ENCODE results near the gene IL18BP. TPM values are rescaled to one million over a fixed set of nuclear protein-coding genes. Genes with fewer than 3 reads are reported as not detected.
A peak's percentile ranks its signal among the peaks of the same experiment; 100 is the strongest.

IL18BP gene
- total RNA-seq, 1 experiment from 2014 or later, result 12.4 TPM

DNA sequence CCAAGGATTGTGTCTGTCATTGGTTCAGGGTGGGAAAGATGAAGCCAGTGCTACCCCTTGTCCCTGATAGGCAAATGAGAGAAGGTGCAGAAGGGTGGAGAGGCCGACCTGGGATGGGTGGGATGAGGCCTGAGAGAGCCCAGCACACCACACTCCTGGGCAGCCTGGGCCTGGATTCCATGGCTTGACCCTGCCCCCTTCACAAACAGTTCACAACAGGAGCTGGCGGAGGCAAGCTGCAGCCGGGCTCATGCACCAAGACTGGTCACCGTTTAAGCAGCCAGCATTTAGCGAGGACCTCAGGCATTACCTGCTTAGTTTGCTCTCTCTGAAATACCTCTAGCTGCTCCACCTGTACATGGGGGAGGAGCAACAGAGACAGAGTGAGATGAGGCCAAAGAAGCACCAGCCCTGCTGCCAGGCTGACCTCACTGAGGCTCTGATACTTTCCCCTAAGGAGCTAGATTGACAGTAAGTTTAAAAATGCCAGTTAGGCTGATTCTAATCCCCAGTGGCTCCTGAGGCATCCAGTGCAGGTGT lies 13.5 kb downstream of the IL18BP start:
- DNase-seq, result no peak
- Mint-ChIP-seq H3K4me3 (ENCODE audit: low read depth, unreplicated experiment) (no peak overlapping the region), H3K27me3 (ENCODE audit: unreplicated experiment) (no peaks in the 10 kb centered on the region)

DNA sequence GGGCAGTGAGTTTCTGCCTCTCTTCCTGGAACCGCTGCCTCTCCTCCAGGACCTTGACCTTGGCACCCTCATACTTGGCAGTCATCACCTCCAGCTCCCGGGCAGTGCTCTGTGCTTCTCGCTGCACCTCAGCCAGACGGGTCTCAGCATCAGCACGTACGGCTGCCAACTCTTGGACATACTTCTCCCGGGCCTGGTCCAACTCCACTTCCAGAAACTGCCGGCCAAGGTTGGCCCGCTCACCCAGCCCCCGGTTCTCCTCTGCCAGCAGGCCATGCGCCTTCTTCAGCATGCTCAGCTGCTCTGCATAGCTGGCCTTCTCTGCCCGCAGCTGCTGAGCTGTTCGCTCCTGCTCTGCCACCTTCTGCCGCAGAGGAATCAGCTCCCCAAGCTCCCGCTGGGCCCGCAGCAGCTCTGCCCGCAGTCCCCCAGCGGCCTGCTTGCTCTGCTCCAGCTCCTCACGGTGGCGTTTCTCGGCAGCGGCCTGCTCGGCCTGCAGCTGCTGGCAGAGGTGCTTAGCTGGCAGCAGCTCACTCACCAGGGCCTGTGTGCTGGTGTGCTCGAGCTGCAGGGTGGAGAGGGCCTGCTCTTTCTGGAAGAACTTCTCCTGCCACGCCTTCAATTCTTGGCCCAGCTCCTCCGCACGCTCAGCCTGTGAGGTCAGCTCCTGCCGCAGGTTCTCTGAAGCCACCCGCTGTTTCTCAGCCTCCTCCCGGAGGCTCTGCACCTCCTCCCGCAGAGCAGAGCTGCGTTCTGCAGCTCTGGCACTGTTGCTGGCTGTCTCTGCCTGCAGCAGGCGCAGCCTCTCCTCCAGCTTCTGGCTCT lies 14.4 kb downstream of the IL18BP start:
- CTCF ChIA-PET, result interaction anchor here (0.9 kb wide), 1 partner anchor 12 kb away, joined by 3 read pairs; no protein-coding TSS in a partner anchor
- H3K27ac Mint-ChIP-seq (ENCODE audit: unreplicated experiment), result peak overlapping the region; percentile 50
- TF ChIP-seq, protein P1, sequence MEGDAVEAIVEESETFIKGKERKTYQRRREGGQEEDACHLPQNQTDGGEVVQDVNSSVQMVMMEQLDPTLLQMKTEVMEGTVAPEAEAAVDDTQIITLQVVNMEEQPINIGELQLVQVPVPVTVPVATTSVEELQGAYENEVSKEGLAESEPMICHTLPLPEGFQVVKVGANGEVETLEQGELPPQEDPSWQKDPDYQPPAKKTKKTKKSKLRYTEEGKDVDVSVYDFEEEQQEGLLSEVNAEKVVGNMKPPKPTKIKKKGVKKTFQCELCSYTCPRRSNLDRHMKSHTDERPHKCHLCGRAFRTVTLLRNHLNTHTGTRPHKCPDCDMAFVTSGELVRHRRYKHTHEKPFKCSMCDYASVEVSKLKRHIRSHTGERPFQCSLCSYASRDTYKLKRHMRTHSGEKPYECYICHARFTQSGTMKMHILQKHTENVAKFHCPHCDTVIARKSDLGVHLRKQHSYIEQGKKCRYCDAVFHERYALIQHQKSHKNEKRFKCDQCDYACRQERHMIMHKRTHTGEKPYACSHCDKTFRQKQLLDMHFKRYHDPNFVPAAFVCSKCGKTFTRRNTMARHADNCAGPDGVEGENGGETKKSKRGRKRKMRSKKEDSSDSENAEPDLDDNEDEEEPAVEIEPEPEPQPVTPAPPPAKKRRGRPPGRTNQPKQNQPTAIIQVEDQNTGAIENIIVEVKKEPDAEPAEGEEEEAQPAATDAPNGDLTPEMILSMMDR (IDR thresholded peaks at IDR 0.05; ENCODE audit: unreplicated experiment), result no peak
- no peaks in the 10 kb centered on the region for H3K9me3 Mint-ChIP-seq (ENCODE audit: low read depth, unreplicated experiment)
- intact Hi-C loops (cut with micrococcal nuclease; ENCODE audit: unreplicated experiment), result no loop called here
- no peaks in the 10 kb centered on the region for H3K27me3 Mint-ChIP-seq (ENCODE audit: unreplicated experiment)
- H3K4me3 Mint-ChIP-seq (ENCODE audit: low read depth, unreplicated experiment), result no peak overlapping the region
- no peak for DNase-seq
- BruUV-seq (replicated peaks), result no TSS peak
- H3K4me1 Mint-ChIP-seq (ENCODE audit: low read depth, unreplicated experiment), result no peaks in the 10 kb centered on the region
- H3K36me3 Mint-ChIP-seq (ENCODE audit: insufficient read depth, unreplicated experiment), result peaks cover 66% of the 10 kb centered on the region

More for the DNA sequence above, 13.5 kb downstream of the IL18BP start:
- intact Hi-C loops (cut with micrococcal nuclease; ENCODE audit: unreplicated experiment), result no loop called here
- H3K27ac Mint-ChIP-seq (ENCODE audit: unreplicated experiment), result no peak overlapping the region
- no TSS peak for BruUV-seq (replicated peaks)
- no peaks in the 10 kb centered on the region for H3K9me3 Mint-ChIP-seq (ENCODE audit: low read depth, unreplicated experiment)
- H3K4me1 Mint-ChIP-seq (ENCODE audit: low read depth, unreplicated experiment), result no peaks in the 10 kb centered on the region
- CTCF ChIA-PET, result no interaction called here
- TF ChIP-seq, protein P1 (IDR thresholded peaks at IDR 0.05; ENCODE audit: unreplicated experiment), result no peak
- H3K36me3 Mint-ChIP-seq (ENCODE audit: insufficient read depth, unreplicated experiment), result peaks cover 67% of the 10 kb centered on the region

DNA sequence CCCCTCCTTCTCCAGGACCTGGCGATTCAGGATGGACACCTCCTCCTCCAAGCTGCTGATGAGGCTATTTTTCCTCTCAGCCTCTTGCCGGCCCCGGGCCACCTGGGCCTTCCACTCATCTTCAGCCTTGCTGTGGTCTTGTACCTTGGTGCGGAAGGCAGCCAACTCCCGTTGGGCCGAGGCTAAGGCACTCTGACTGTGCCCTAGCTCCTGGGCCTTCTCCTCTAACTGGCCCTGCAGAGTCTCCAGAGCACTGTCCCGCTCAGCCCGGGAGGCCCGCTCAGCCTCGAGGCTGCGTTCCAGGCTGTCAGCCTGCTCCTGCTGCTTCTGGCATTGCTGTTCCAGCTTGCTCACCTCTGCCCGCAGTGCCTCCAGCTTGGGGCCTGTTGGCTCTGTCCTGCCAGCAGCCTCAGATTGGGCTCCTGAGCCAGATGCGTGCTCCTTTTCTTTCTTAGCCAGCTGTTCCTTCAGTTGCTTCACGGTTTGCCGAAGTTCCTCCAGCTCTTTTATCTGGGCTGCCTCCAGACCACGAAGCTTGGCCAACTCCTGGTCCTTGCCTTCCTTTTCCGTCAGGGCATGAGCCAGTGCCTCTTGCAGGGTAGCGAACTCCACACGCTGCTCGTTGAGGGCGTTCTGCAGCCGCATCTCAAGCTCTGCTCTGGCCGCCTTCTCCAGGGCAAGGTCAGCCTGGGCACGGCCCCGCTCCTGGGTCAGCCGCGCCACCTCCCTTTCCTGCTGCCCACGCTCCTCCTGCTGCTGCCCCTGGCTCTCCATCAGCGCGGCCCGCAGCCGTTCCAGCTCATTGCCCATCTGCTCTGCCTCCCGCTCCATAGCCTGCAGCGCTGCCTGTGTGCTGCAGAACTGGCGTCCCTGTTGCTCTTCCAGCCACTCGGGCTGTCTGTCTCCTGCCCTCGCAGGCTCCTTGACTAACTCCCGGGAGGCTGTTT lies 15.3 kb downstream of the IL18BP start:
- DNase-seq, result no peak
- CTCF ChIA-PET, result interaction anchor here (0.6 to 0.9 kb wide), 3 partner anchors 11 to 432 kb away, joined by 3 to 7 read pairs (median 5); no protein-coding TSS in a partner anchor
- intact Hi-C loops (cut with micrococcal nuclease; ENCODE audit: unreplicated experiment), result no loop called here
- no TSS peak for BruUV-seq (replicated peaks)
- Mint-ChIP-seq H3K27ac (ENCODE audit: unreplicated experiment) (peak overlapping the region; percentile 50), H3K4me3 (ENCODE audit: low read depth, unreplicated experiment) (no peak overlapping the region), H3K36me3 (ENCODE audit: insufficient read depth, unreplicated experiment) (peaks cover 65% of the 10 kb centered on the region), H3K9me3 (ENCODE audit: low read depth, unreplicated experiment) (no peaks in the 10 kb centered on the region), H3K27me3 (ENCODE audit: unreplicated experiment) (no peaks in the 10 kb centered on the region), H3K4me1 (ENCODE audit: low read depth, unreplicated experiment) (no peaks in the 10 kb centered on the region)
- TF ChIP-seq, protein P1 (IDR thresholded peaks at IDR 0.05; ENCODE audit: unreplicated experiment), result no peak

DNA sequence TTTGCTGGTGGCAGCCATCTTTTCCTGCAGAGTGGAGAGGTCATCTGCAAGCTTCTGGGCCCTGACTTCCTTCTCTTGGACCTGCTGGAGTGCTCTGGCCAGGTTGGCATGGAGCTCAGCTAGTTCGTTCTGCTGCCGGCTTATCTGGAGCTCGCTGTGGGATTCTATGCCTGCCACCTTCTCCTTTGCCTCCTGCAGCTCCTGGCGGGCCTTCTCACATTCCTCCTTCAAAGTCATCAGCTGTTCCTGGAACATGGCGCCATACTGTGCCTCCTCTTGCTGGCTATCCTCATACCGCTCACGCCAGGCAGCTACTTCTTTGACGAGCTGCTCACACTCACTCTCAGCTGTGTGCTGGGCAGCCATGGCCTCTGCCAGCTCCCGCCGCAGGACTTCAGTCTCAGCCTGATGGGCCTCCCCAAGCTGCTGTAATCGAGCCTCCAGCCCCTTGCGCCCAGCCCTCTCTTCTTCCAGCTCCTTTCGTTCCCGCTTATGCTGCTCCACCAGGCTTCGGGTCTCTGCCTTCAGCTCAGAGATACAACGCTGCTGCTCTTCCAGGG lies 16.1 kb downstream of the IL18BP start:
- intact Hi-C loops (cut with micrococcal nuclease; ENCODE audit: unreplicated experiment), result no loop called here
- CTCF ChIA-PET, result interaction anchor here (0.6 to 1.5 kb wide), 3 partner anchors 10 to 432 kb away, joined by 5 to 7 read pairs (median 6); no protein-coding TSS in a partner anchor
- H3K27me3 Mint-ChIP-seq (ENCODE audit: unreplicated experiment), result no peaks in the 10 kb centered on the region
- no peak for DNase-seq
- H3K9me3 Mint-ChIP-seq (ENCODE audit: low read depth, unreplicated experiment), result no peaks in the 10 kb centered on the region
- TSS peak; percentile 38 for BruUV-seq (replicated peaks)
- TF ChIP-seq, protein P1 (IDR thresholded peaks at IDR 0.05; ENCODE audit: unreplicated experiment), result no peak
- peak overlapping the region; percentile 50 for H3K27ac Mint-ChIP-seq (ENCODE audit: unreplicated experiment)
- no peaks in the 10 kb centered on the region for H3K4me1 Mint-ChIP-seq (ENCODE audit: low read depth, unreplicated experiment)
- H3K4me3 Mint-ChIP-seq (ENCODE audit: low read depth, unreplicated experiment), result no peak overlapping the region
- peaks cover 60% of the 10 kb centered on the region for H3K36me3 Mint-ChIP-seq (ENCODE audit: insufficient read depth, unreplicated experiment)

All from Calu3 (cell line).